Measurements from ENCODE around the gene CCR7. TPM values are rescaled to one million over a fixed set of nuclear protein-coding genes. Genes with fewer than 3 reads are reported as not detected.
A peak's percentile ranks its signal among the peaks of the same experiment; 100 is the strongest.

CCR7 gene
- total RNA-seq, 2 donors from 2014 or later: 0.31 to 0.95 TPM

- ATAC-seq: no peak
Measured at GRCh38 chr17:40540448-40540847, 24.8 kb downstream of the CCR7 start.

GRCh38 chr17:40539711-40540411 is 25.4 kb downstream of the CCR7 start:
- intact Hi-C loops (cut with DNase I, micrococcal nuclease): loop anchor here in 1 of 2 donors (10.0 kb wide), 1 partner anchor 105 kb away; no protein-coding TSS in a partner anchor
- peak in 1 of 2 donors; percentile 23 for DNase-seq
- no peak for ATAC-seq

More at GRCh38 chr17:40540448-40540847, 24.8 kb downstream of the CCR7 start:
- peak in 1 of 2 donors; percentile 18 for DNase-seq
- intact Hi-C loops (cut with DNase I, micrococcal nuclease): no loop called here

GRCh38 chr17:40538936-40539705 is 26.2 kb downstream of the CCR7 start:
- DNase-seq (peak in 1 of 2 donors; percentile 7), ATAC-seq (no peak)
- intact Hi-C loops (cut with DNase I, micrococcal nuclease): loop anchor here in 1 of 2 donors (10.0 kb wide), 1 partner anchor 104 kb away; no protein-coding TSS in a partner anchor

GRCh38 chr17:40538019-40538935 is 27.0 kb downstream of the CCR7 start:
- intact Hi-C loops (cut with DNase I, micrococcal nuclease): loop anchor here in 1 of 2 donors (10.0 kb wide), 1 partner anchor 103 kb away; no protein-coding TSS in a partner anchor
- peak in 1 of 2 donors; percentile 21 for DNase-seq
- no peak for ATAC-seq

GRCh38 chr17:40536295-40537171 is 28.7 kb downstream of the CCR7 start:
- DNase-seq (peak in 1 of 2 donors; percentile 35), ATAC-seq (no peak)
- intact Hi-C loops (cut with DNase I, micrococcal nuclease): loop anchor here in 1 of 2 donors (10.0 kb wide), 1 partner anchor 102 kb away; no protein-coding TSS in a partner anchor

GRCh38 chr17:40535924-40536294 is 29.4 kb downstream of the CCR7 start:
- DNase-seq (peak in 1 of 2 donors; percentile 9), ATAC-seq (no peak)
- intact Hi-C loops (cut with DNase I, micrococcal nuclease): loop anchor here in 1 of 2 donors (10.0 kb wide), 1 partner anchor 101 kb away; no protein-coding TSS in a partner anchor

- ATAC-seq (no peak), DNase-seq (no peak)
- intact Hi-C loops (cut with DNase I, micrococcal nuclease): loop anchor here in 1 of 2 donors (10.0 kb wide), 1 partner anchor 101 kb away; no protein-coding TSS in a partner anchor
Measured at GRCh38 chr17:40535438-40535837, 29.8 kb downstream of the CCR7 start.

GRCh38 chr17:40534371-40535189 is 30.7 kb downstream of the CCR7 start:
- DNase-seq (peak in 1 of 2 donors; percentile 23), ATAC-seq (no peak)
- intact Hi-C loops (cut with DNase I, micrococcal nuclease): loop anchor here in 1 of 2 donors (10.0 kb wide), 1 partner anchor 100 kb away; no protein-coding TSS in a partner anchor

- intact Hi-C loops (cut with DNase I, micrococcal nuclease): loop anchor here in 1 of 2 donors (10.0 kb wide), 1 partner anchor 99 kb away; no protein-coding TSS in a partner anchor
- DNase-seq (peak in 1 of 2 donors; percentile 17), ATAC-seq (no peak)
Measured at GRCh38 chr17:40533896-40534295, 31.4 kb downstream of the CCR7 start.

- DNase-seq (peak in 1 of 2 donors; percentile 21), ATAC-seq (peak; percentile 83)
- intact Hi-C loops (cut with DNase I, micrococcal nuclease): loop anchor here in 1 of 2 donors (10.0 kb wide), 1 partner anchor 98 kb away; no protein-coding TSS in a partner anchor
Measured at GRCh38 chr17:40532520-40533253, 32.6 kb downstream of the CCR7 start.

GRCh38 chr17:40531051-40531991 is 34.0 kb downstream of the CCR7 start:
- intact Hi-C loops (cut with DNase I, micrococcal nuclease): loop anchor here in 1 of 2 donors (10.0 kb wide), 1 partner anchor 97 kb away; no protein-coding TSS in a partner anchor
- DNase-seq: no peak
- ATAC-seq: no peak

GRCh38 chr17:40530531-40530994 is 34.7 kb downstream of the CCR7 start:
- intact Hi-C loops (cut with DNase I, micrococcal nuclease): loop anchor here in 1 of 2 donors (10.0 kb wide), 1 partner anchor 96 kb away; no protein-coding TSS in a partner anchor
- ATAC-seq: no peak
- no peak for DNase-seq

- intact Hi-C loops (cut with DNase I, micrococcal nuclease): loop anchor here in 1 of 2 donors (10.0 kb wide), 1 partner anchor 95 kb away; no protein-coding TSS in a partner anchor
- no peak for DNase-seq
- ATAC-seq: no peak
Measured at GRCh38 chr17:40529991-40530390, 35.3 kb downstream of the CCR7 start.

- intact Hi-C loops (cut with DNase I, micrococcal nuclease): no loop called here
Measured at GRCh38 chr17:40528692-40529417, 36.4 kb downstream of the CCR7 start.

More at GRCh38 chr17:40528692-40529417, 36.4 kb downstream of the CCR7 start:
- DNase-seq (no peak), ATAC-seq (no peak)
